ENCODE data around the gene SNAPIN.

SNAPIN gene

GRCh38 chr1:153612111-153612754 is 46.3 kb upstream of the SNAPIN start:
- peak; percentile 26 for DNase-seq (ENCODE audit: low spot score)
- TF ChIP-seq, protein P1, sequence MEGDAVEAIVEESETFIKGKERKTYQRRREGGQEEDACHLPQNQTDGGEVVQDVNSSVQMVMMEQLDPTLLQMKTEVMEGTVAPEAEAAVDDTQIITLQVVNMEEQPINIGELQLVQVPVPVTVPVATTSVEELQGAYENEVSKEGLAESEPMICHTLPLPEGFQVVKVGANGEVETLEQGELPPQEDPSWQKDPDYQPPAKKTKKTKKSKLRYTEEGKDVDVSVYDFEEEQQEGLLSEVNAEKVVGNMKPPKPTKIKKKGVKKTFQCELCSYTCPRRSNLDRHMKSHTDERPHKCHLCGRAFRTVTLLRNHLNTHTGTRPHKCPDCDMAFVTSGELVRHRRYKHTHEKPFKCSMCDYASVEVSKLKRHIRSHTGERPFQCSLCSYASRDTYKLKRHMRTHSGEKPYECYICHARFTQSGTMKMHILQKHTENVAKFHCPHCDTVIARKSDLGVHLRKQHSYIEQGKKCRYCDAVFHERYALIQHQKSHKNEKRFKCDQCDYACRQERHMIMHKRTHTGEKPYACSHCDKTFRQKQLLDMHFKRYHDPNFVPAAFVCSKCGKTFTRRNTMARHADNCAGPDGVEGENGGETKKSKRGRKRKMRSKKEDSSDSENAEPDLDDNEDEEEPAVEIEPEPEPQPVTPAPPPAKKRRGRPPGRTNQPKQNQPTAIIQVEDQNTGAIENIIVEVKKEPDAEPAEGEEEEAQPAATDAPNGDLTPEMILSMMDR (IDR thresholded peaks at IDR 0.05; ENCODE audit: borderline replicate concordance, control extremely low read depth, extremely low read depth, insufficient read depth, missing control alignments): no peak
- in situ Hi-C loops (cut with MboI; ENCODE audit: low sequenced_read_pairs, unreplicated experiment): no loop called here

DNA sequence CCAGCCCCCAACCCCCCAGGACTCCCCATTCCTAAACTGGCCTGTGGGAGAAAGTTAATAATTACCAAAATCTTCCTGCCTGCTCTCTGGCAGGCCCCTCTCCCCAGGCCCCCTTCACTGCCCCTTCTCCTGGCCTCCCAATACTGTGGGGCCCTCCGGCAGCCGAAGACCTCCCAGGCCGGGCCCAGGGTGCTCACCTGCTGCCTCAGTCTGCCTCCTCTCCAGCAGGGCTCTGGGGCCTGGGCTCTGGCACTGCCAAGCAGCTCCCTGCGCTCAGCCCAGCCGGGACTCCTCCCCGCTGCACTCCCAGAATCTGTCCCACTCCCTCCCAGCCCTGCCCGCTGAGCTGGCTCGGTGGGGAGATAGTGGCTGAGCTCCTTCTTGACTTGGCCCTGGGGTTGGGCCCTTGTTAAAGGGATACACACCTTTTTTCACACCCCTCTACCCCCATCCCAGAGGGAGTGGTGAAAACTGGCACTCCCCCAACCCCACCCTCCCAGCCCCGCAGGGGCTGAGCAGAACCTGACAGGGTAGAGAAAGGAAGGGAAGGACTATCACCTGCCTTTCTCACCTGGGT is 45.7 kb upstream of the SNAPIN start, which contains the start of gene S100A16:
Gene S100A16, minus strand, starts transcription at position 383 of the 577 bp plus-strand sequence. CDS start 4,986 bp downstream, outside the sequence.
- DNase-seq (ENCODE audit: low spot score): peak; percentile 30
- TF ChIP-seq, protein P1 (IDR thresholded peaks at IDR 0.05; ENCODE audit: borderline replicate concordance, control extremely low read depth, extremely low read depth, insufficient read depth, missing control alignments): no peak
- in situ Hi-C loops (cut with MboI; ENCODE audit: low sequenced_read_pairs, unreplicated experiment): no loop called here

- in situ Hi-C loops (cut with MboI; ENCODE audit: low sequenced_read_pairs, unreplicated experiment): no loop called here
- no peak for DNase-seq (ENCODE audit: low spot score)
- TF ChIP-seq, protein P1 (IDR thresholded peaks at IDR 0.05; ENCODE audit: borderline replicate concordance, control extremely low read depth, extremely low read depth, insufficient read depth, missing control alignments): no peak
Measured at GRCh38 chr1:153613406-153613805, 45.1 kb upstream of the SNAPIN start.

GRCh38 chr1:153614189-153614900 is 44.2 kb upstream of the SNAPIN start:
- DNase-seq (ENCODE audit: low spot score): no peak
- in situ Hi-C loops (cut with MboI; ENCODE audit: low sequenced_read_pairs, unreplicated experiment): no loop called here
- TF ChIP-seq, protein P1 (IDR thresholded peaks at IDR 0.05; ENCODE audit: borderline replicate concordance, control extremely low read depth, extremely low read depth, insufficient read depth, missing control alignments): no peak

DNA sequence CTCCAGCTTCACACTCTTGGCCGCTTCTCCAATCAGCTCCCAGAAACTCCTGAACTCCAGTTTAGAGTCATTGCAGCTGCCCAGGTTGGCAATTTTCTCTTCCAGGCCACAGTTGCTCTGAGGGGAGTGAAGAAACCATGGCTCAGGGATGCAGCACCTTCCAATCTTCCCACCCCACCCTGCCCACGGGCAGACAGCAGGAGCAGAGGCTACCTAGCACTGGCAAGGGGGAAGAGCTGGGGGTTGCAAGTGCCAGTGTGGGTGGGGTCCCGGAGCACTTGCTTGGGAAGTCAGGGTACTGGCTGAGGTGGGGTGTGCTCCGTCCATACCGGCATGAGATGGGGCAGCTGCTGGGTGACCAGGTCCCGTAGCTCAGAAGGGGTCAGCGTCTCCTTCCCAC is 43.6 kb upstream of the SNAPIN start:
- in situ Hi-C loops (cut with MboI; ENCODE audit: low sequenced_read_pairs, unreplicated experiment): no loop called here
- DNase-seq (ENCODE audit: low spot score): no peak
- TF ChIP-seq, protein P1 (IDR thresholded peaks at IDR 0.05; ENCODE audit: borderline replicate concordance, control extremely low read depth, extremely low read depth, insufficient read depth, missing control alignments): no peak

DNA sequence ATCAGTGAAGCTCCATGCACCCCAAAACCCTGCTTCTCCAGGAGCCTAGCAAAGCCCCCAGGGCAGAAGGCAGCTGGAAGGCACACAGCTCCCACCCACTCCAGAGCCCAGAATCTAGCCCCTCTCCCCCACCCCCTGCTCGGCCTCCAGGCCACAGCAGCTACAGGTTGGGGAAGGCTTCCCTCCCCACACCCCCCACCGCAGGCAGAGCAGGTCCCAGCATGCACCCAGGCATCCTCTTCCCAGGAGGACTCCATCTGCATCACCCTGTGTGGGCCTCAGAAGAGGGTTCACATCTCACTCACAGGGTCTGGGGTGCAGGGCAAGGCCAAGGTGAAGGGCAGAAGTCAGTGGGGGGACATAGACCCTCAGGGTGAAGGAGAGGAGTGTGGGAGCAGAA is 43.1 kb upstream of the SNAPIN start:
- in situ Hi-C loops (cut with MboI; ENCODE audit: low sequenced_read_pairs, unreplicated experiment): no loop called here
- TF ChIP-seq, protein P1 (IDR thresholded peaks at IDR 0.05; ENCODE audit: borderline replicate concordance, control extremely low read depth, extremely low read depth, insufficient read depth, missing control alignments): no peak
- DNase-seq (ENCODE audit: low spot score): no peak
